ENCODE results near the gene NOTCH3.
A peak's percentile ranks its signal among the peaks of the same experiment; 100 is the strongest.

NOTCH3 gene

GRCh38 chr19:15231271-15231670 is 30.5 kb upstream of the NOTCH3 start:
- peak overlapping the region; percentile 51 for H3K9ac ChIP-seq (ENCODE audit: low read depth, low read length)
- H3K4me1 ChIP-seq (ENCODE audit: insufficient read depth, low read length): no peaks in the 10 kb centered on the region
- peak overlapping the region; percentile 75 for H3K4me3 ChIP-seq (ENCODE audit: low read length)
- peaks cover 5% of the 10 kb centered on the region; the same call in 1 of the 2 replicates for H3K27me3 ChIP-seq (ENCODE audit: insufficient read depth, low read length)
- WGBS: 91% methylated on average over 10 of the region's 10 CpGs
- peaks cover 21% of the 10 kb centered on the region for H3K36me3 ChIP-seq (ENCODE audit: insufficient read depth, low read length)
- no peak overlapping the region for H3K27ac ChIP-seq (ENCODE audit: low read depth, low read length)
- no peaks in the 10 kb centered on the region for H3K9me3 ChIP-seq (ENCODE audit: insufficient read depth, low read depth, low read length)

GRCh38 chr19:15227261-15227660 is 26.5 kb upstream of the NOTCH3 start:
- H3K4me3 ChIP-seq (ENCODE audit: low read length): no peak overlapping the region
- WGBS: 91% methylated on average over 7 of the region's 7 CpGs
- H3K27me3 ChIP-seq (ENCODE audit: insufficient read depth, low read length): peaks cover 4% of the 10 kb centered on the region; the same call in 1 of the 2 replicates
- H3K9me3 ChIP-seq (ENCODE audit: insufficient read depth, low read depth, low read length): no peaks in the 10 kb centered on the region
- H3K9ac ChIP-seq (ENCODE audit: low read depth, low read length): no peak overlapping the region
- no peak overlapping the region for H3K27ac ChIP-seq (ENCODE audit: low read depth, low read length)
- peaks cover 12% of the 10 kb centered on the region for H3K36me3 ChIP-seq (ENCODE audit: insufficient read depth, low read length)
- no peaks in the 10 kb centered on the region for H3K4me1 ChIP-seq (ENCODE audit: insufficient read depth, low read length)

GRCh38 chr19:15225760-15226159 is 25.0 kb upstream of the NOTCH3 start:
- Histone ChIP-seq H3K36me3 (ENCODE audit: insufficient read depth, low read length) (peaks cover 11% of the 10 kb centered on the region), H3K9ac (ENCODE audit: low read depth, low read length) (no peak overlapping the region), H3K27me3 (ENCODE audit: insufficient read depth, low read length) (no peaks in the 10 kb centered on the region), H3K4me1 (ENCODE audit: insufficient read depth, low read length) (no peaks in the 10 kb centered on the region), H3K9me3 (ENCODE audit: insufficient read depth, low read depth, low read length) (no peaks in the 10 kb centered on the region), H3K27ac (ENCODE audit: low read depth, low read length) (no peak overlapping the region), H3K4me3 (ENCODE audit: low read length) (no peak overlapping the region)
- 88% methylated on average over 7 of the region's 7 CpGs for WGBS

GRCh38 chr19:15223649-15224361 is 23.0 kb upstream of the NOTCH3 start:
- H3K27ac ChIP-seq (ENCODE audit: low read depth, low read length): no peak overlapping the region
- H3K27me3 ChIP-seq (ENCODE audit: insufficient read depth, low read length): no peaks in the 10 kb centered on the region
- WGBS: 16% methylated on average over 51 of the region's 51 CpGs
- H3K4me1 ChIP-seq (ENCODE audit: insufficient read depth, low read length): no peaks in the 10 kb centered on the region
- H3K4me3 ChIP-seq (ENCODE audit: low read length): peak overlapping the region; percentile 58
- 0 out of 2 replicates have a peak overlapping the region, but pooled peaks have one; percentile 30 for H3K9ac ChIP-seq (ENCODE audit: low read depth, low read length)
- no peaks in the 10 kb centered on the region for H3K9me3 ChIP-seq (ENCODE audit: insufficient read depth, low read depth, low read length)
- H3K36me3 ChIP-seq (ENCODE audit: insufficient read depth, low read length): peaks cover 9% of the 10 kb centered on the region

GRCh38 chr19:15222738-15223648 is 22.2 kb upstream of the NOTCH3 start:
- under 1% methylated on average over 48 of the region's 48 CpGs for WGBS
- Histone ChIP-seq H3K36me3 (ENCODE audit: insufficient read depth, low read length) (peaks cover 9% of the 10 kb centered on the region), H3K27me3 (ENCODE audit: insufficient read depth, low read length) (no peaks in the 10 kb centered on the region), H3K9me3 (ENCODE audit: insufficient read depth, low read depth, low read length) (no peaks in the 10 kb centered on the region), H3K27ac (ENCODE audit: low read depth, low read length) (peak overlapping the region; percentile 87), H3K4me1 (ENCODE audit: insufficient read depth, low read length) (no peaks in the 10 kb centered on the region), H3K4me3 (ENCODE audit: low read length) (peak overlapping the region; percentile 63), H3K9ac (ENCODE audit: low read depth, low read length) (peak overlapping the region; percentile 73)

GRCh38 chr19:15220833-15221232 is 20.0 kb upstream of the NOTCH3 start:
- Histone ChIP-seq H3K27me3 (ENCODE audit: insufficient read depth, low read length) (no peaks in the 10 kb centered on the region), H3K27ac (ENCODE audit: low read depth, low read length) (no peak overlapping the region), H3K4me3 (ENCODE audit: low read length) (no peak overlapping the region), H3K9me3 (ENCODE audit: insufficient read depth, low read depth, low read length) (no peaks in the 10 kb centered on the region), H3K9ac (ENCODE audit: low read depth, low read length) (no peak overlapping the region), H3K4me1 (ENCODE audit: insufficient read depth, low read length) (no peaks in the 10 kb centered on the region), H3K36me3 (ENCODE audit: insufficient read depth, low read length) (no peaks in the 10 kb centered on the region)
- 92% methylated on average over 6 of the region's 6 CpGs for WGBS

GRCh38 chr19:15218501-15218900 is 17.7 kb upstream of the NOTCH3 start:
- H3K27ac ChIP-seq (ENCODE audit: low read depth, low read length): no peak overlapping the region
- no peak overlapping the region for H3K4me3 ChIP-seq (ENCODE audit: low read length)
- 91% methylated on average over 7 of the region's 7 CpGs for WGBS
- H3K36me3 ChIP-seq (ENCODE audit: insufficient read depth, low read length): no peaks in the 10 kb centered on the region
- H3K9me3 ChIP-seq (ENCODE audit: insufficient read depth, low read depth, low read length): no peaks in the 10 kb centered on the region
- no peaks in the 10 kb centered on the region for H3K27me3 ChIP-seq (ENCODE audit: insufficient read depth, low read length)
- H3K9ac ChIP-seq (ENCODE audit: low read depth, low read length): no peak overlapping the region
- H3K4me1 ChIP-seq (ENCODE audit: insufficient read depth, low read length): no peaks in the 10 kb centered on the region

GRCh38 chr19:15216363-15216762 is 15.6 kb upstream of the NOTCH3 start:
- H3K9me3 ChIP-seq (ENCODE audit: insufficient read depth, low read depth, low read length): no peaks in the 10 kb centered on the region
- H3K27ac ChIP-seq (ENCODE audit: low read depth, low read length): no peak overlapping the region
- H3K4me3 ChIP-seq (ENCODE audit: low read length): no peak overlapping the region
- no peaks in the 10 kb centered on the region for H3K4me1 ChIP-seq (ENCODE audit: insufficient read depth, low read length)
- H3K36me3 ChIP-seq (ENCODE audit: insufficient read depth, low read length): no peaks in the 10 kb centered on the region
- WGBS: 89% methylated on average over 7 of the region's 7 CpGs
- H3K9ac ChIP-seq (ENCODE audit: low read depth, low read length): no peak overlapping the region
- no peaks in the 10 kb centered on the region for H3K27me3 ChIP-seq (ENCODE audit: insufficient read depth, low read length)

- no peaks in the 10 kb centered on the region for H3K36me3 ChIP-seq (ENCODE audit: insufficient read depth, low read length)
- no peaks in the 10 kb centered on the region for H3K4me1 ChIP-seq (ENCODE audit: insufficient read depth, low read length)
- H3K9ac ChIP-seq (ENCODE audit: low read depth, low read length): no peak overlapping the region
- H3K27me3 ChIP-seq (ENCODE audit: insufficient read depth, low read length): no peaks in the 10 kb centered on the region
- no peaks in the 10 kb centered on the region for H3K9me3 ChIP-seq (ENCODE audit: insufficient read depth, low read depth, low read length)
- no peak overlapping the region for H3K27ac ChIP-seq (ENCODE audit: low read depth, low read length)
- no peak overlapping the region for H3K4me3 ChIP-seq (ENCODE audit: low read length)
- 91% methylated on average over 15 of the region's 15 CpGs for WGBS
These were observed 13.1 kb upstream of the NOTCH3 start for GRCh38 chr19:15213715-15214381.

- Histone ChIP-seq H3K9me3 (ENCODE audit: insufficient read depth, low read depth, low read length) (no peaks in the 10 kb centered on the region), H3K9ac (ENCODE audit: low read depth, low read length) (no peak overlapping the region), H3K36me3 (ENCODE audit: insufficient read depth, low read length) (no peaks in the 10 kb centered on the region), H3K4me1 (ENCODE audit: insufficient read depth, low read length) (no peaks in the 10 kb centered on the region), H3K27ac (ENCODE audit: low read depth, low read length) (no peak overlapping the region), H3K4me3 (ENCODE audit: low read length) (no peak overlapping the region), H3K27me3 (ENCODE audit: insufficient read depth, low read length) (no peaks in the 10 kb centered on the region)
- 92% methylated on average over 12 of the region's 12 CpGs for WGBS
These were observed 11.9 kb upstream of the NOTCH3 start for GRCh38 chr19:15212711-15213110.

- Histone ChIP-seq H3K9me3 (ENCODE audit: insufficient read depth, low read depth, low read length) (no peaks in the 10 kb centered on the region), H3K9ac (ENCODE audit: low read depth, low read length) (no peak overlapping the region), H3K4me1 (ENCODE audit: insufficient read depth, low read length) (no peaks in the 10 kb centered on the region), H3K27me3 (ENCODE audit: insufficient read depth, low read length) (no peaks in the 10 kb centered on the region), H3K4me3 (ENCODE audit: low read length) (no peak overlapping the region), H3K36me3 (ENCODE audit: insufficient read depth, low read length) (no peaks in the 10 kb centered on the region), H3K27ac (ENCODE audit: low read depth, low read length) (no peak overlapping the region)
- 82% methylated on average over 5 of the region's 5 CpGs for WGBS
These were observed 9.6 kb upstream of the NOTCH3 start for GRCh38 chr19:15210323-15210781.

Data from HUES64 (cell line).